Neural progenitor cell (in vitro differentiated cells): ENCODE results near the gene PSTPIP1.

ENCODE experiments used
- EZH2 ChIP-seq: fragments of 200-600 bp; sonication (generic); IDR thresholded peaks from 2 replicates; pipeline ENCODE4 v1.6.1; 2017; ENCODE audit warnings: antibody characterized with exemption, mild to moderate bottlenecking, moderate library complexity
- EZH2phosphoT487 ChIP-seq: fragments of 200-600 bp; sonication (generic); IDR thresholded peaks from 2 replicates; pipeline ENCODE4 v1.6.1; 2017; ENCODE audit warnings: antibody characterized with exemption
- TF ChIP-seq, protein P1 (sequence below): fragments of 200-600 bp; sonication (generic); IDR thresholded peaks from 2 replicates; pipeline ENCODE4 v1.5.1; 2017; ENCODE audit warnings: antibody characterized with exemption, mild to moderate bottlenecking

GRCh38 chr15:77068633-77069032 lies 73.7 kb downstream of the PSTPIP1 start:
- TF ChIP-seq, protein P1, sequence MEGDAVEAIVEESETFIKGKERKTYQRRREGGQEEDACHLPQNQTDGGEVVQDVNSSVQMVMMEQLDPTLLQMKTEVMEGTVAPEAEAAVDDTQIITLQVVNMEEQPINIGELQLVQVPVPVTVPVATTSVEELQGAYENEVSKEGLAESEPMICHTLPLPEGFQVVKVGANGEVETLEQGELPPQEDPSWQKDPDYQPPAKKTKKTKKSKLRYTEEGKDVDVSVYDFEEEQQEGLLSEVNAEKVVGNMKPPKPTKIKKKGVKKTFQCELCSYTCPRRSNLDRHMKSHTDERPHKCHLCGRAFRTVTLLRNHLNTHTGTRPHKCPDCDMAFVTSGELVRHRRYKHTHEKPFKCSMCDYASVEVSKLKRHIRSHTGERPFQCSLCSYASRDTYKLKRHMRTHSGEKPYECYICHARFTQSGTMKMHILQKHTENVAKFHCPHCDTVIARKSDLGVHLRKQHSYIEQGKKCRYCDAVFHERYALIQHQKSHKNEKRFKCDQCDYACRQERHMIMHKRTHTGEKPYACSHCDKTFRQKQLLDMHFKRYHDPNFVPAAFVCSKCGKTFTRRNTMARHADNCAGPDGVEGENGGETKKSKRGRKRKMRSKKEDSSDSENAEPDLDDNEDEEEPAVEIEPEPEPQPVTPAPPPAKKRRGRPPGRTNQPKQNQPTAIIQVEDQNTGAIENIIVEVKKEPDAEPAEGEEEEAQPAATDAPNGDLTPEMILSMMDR: no peak
- no peak for TF ChIP-seq EZH2
- TF ChIP-seq EZH2phosphoT487: no peak
